ENCODE results near the gene BRMS1.

BRMS1 gene

DNA sequence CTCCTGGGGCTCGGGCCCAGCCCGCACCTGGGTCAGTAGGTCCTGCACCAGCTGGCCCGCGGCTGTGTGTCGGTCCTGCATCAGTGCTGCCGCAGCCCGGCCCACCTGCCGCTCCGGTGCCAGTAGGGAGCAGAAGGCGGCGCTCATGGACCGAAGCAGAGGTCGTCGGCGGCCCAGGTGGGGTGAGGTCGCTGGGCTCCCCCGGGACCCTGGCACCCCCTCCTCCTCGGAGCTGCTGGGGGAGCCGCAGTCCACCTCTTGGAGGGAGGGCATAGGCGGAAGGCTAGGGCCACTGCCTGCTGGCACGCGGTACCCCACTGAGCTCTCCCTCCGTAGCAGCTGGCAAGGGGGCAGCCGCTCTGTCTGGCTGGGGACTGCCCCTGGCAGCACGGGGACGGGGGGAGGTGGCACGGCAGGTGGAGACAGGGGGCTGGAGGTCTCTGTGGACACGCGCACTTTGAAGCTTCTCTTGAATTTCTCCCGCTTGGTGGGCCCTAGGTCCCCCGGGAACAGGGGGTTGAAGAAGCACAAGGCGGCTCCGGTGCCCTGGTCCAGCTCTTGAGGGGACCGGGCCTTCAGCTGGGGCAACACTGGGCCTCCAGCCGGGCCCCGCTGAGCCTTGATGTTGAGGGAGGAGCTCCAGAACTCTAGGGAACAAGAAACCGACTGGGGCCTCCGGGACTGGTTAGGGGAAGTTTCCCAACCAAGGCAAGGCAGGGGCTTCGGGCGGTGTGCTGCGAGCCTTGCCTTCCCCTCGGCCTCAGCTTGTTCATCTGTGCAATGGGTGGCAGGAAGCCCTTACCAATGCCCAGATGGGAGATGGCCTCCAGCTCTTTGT lies 10.1 kb downstream of the BRMS1 start:
- Histone ChIP-seq H3K27ac (ENCODE audit: low read depth, low read length, severe bottlenecking) (no peak overlapping the region), H3K4me1 (ENCODE audit: control insufficient read depth, insufficient read depth, low read length, poor library complexity, severe bottlenecking) (peaks cover 27% of the 10 kb centered on the region), H3K9me3 (ENCODE audit: control insufficient read depth, low read length) (no peaks in the 10 kb centered on the region), H3K4me3 (ENCODE audit: extremely low read depth, insufficient read depth, low read length, poor library complexity, severe bottlenecking) (peak overlapping the region; percentile 67), H3K36me3 (ENCODE audit: control insufficient read depth, insufficient read depth, low read length) (peaks cover 59% of the 10 kb centered on the region)
- WGBS, 2 experiments (ENCODE audit: insufficient coverage in 2 of 2) = 90 to 91% methylated on average over 31 to 39 of the region's 42 CpGs

DNA sequence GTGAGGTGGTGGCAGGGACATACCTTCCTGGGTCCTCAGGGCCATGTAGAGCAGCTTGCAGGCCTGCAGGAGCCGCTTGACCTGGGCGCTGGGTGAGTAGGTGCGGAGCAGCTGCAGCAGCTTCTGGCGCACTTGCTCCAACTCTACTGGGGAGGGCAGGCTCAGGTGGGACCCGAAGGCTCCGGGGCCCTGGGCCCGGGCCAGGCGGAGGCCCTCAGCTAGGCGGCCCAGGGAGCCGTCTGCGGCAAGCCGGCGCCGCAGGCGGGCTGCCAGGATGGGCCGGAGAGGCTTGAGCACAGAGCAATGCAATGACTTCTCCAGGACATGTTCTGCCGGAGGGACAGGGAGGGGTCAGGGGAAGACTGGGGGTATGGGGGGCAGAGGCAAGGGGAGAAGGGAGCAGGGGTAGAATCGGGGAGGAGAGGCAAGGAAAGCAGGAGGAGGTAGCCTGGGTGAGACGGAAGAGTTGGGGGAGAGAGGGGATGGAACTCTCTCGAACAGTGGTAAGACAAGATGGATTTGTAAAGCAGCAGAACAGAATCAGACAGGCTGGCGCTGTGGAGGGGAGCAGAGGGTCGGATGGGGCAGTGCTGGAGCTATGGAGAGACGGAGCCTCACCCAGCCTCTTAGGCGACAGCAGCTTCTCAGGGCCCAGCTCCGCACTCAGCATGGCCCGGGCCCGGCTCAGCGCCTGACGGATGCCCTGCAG lies 10.9 kb downstream of the BRMS1 start:
- no peak overlapping the region for H3K27ac ChIP-seq (ENCODE audit: low read depth, low read length, severe bottlenecking)
- peaks cover 52% of the 10 kb centered on the region for H3K36me3 ChIP-seq (ENCODE audit: control insufficient read depth, insufficient read depth, low read length)
- H3K4me1 ChIP-seq (ENCODE audit: control insufficient read depth, insufficient read depth, low read length, poor library complexity, severe bottlenecking) = peaks cover 27% of the 10 kb centered on the region
- no peak overlapping the region for H3K4me3 ChIP-seq (ENCODE audit: extremely low read depth, insufficient read depth, low read length, poor library complexity, severe bottlenecking)
- WGBS, 2 experiments (ENCODE audit: insufficient coverage in 2 of 2) = 93% methylated on average over 26 to 28 of the region's 29 CpGs
- no peaks in the 10 kb centered on the region for H3K9me3 ChIP-seq (ENCODE audit: control insufficient read depth, low read length)

DNA sequence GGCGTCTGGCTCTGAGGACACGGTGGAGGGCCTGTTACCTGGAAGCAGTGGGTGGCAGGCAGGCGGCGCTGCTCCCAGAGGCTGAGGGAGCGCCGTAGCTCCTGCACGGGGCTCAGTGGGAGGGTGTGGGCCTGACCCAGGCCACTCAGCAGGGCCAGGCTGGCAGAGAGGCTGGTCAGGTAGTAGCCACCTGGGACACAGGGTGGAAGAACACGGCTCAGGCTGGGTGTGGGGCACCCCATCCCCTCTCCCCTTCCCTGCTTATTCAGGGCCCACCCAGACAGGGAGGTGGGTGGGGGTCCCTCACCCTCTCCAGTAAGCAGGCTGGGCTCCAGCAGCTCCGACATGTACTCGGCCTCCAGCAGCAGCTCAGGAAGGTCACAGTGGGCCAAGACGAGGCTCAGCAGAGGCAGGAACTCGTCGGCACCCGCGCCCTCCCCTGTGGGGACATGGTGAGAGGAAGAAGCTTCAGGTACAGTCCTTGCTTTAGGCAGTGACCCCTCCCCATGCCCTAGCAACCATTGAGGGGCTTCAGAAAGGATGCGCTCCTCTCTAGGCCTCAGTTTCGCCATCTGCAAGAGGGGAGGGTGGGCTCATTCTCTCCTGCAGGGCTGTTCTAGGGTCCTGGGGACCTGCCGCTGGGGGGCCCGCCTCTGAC lies 11.6 kb downstream of the BRMS1 start:
- 96 to 99% methylated on average over 12 to 17 of the region's 19 CpGs for WGBS, 2 experiments (ENCODE audit: insufficient coverage in 2 of 2)

DNA sequence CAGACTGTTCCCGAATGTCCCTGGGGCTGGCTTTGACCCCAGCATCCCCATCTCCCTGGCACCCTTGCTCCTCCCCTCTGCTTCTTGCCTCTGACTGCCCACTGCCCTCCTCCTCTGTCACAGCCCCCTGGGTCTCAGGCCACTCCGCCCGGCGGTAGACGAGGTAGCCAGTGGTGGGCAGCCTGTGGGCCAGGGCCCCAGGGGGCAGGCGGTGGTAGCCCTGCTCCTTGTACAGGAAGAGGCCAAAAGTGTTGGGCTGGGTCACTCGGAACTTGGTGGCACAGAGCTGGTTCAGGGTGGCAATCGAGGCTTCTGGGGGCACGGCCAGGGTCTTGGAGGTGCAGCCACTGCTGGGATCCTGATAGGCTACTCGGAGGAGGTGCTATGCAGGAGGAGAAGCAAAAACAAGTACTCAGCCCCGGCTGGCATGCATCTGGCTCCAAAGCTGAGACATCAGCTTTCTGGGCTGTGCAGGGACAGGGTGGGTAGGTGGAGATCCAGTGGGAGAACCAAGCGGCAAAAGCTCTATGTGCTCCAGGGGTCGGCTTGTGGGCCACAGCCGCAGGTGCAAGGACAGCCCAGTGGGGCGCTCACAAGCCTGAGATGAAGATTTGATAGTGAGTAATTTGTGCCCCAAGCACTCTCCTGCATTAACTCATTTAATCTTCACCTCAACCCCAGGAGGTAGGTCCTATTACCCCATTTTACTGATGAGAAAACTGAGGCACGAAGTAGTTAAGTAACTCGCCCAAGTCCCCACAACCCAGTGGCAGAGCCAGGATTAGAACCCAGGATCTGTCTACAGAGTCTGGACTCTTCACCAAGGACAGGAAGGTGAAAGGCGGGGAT lies 12.3 kb downstream of the BRMS1 start:
- Histone ChIP-seq H3K36me3 (ENCODE audit: control insufficient read depth, insufficient read depth, low read length) (peaks cover 39% of the 10 kb centered on the region), H3K9me3 (ENCODE audit: control insufficient read depth, low read length) (no peaks in the 10 kb centered on the region), H3K4me1 (ENCODE audit: control insufficient read depth, insufficient read depth, low read length, poor library complexity, severe bottlenecking) (peaks cover 33% of the 10 kb centered on the region), H3K4me3 (ENCODE audit: extremely low read depth, insufficient read depth, low read length, poor library complexity, severe bottlenecking) (no peak overlapping the region), H3K27ac (ENCODE audit: low read depth, low read length, severe bottlenecking) (no peak overlapping the region)
- WGBS, 2 experiments (ENCODE audit: insufficient coverage in 2 of 2) = 85 to 96% methylated on average over 11 to 15 of the region's 18 CpGs

More for the DNA sequence above, 11.6 kb downstream of the BRMS1 start:
- Histone ChIP-seq H3K27ac (ENCODE audit: low read depth, low read length, severe bottlenecking) (no peak overlapping the region), H3K4me3 (ENCODE audit: extremely low read depth, insufficient read depth, low read length, poor library complexity, severe bottlenecking) (no peak overlapping the region), H3K9me3 (ENCODE audit: control insufficient read depth, low read length) (no peaks in the 10 kb centered on the region), H3K36me3 (ENCODE audit: control insufficient read depth, insufficient read depth, low read length) (peaks cover 46% of the 10 kb centered on the region), H3K4me1 (ENCODE audit: control insufficient read depth, insufficient read depth, low read length, poor library complexity, severe bottlenecking) (peaks cover 32% of the 10 kb centered on the region)

DNA sequence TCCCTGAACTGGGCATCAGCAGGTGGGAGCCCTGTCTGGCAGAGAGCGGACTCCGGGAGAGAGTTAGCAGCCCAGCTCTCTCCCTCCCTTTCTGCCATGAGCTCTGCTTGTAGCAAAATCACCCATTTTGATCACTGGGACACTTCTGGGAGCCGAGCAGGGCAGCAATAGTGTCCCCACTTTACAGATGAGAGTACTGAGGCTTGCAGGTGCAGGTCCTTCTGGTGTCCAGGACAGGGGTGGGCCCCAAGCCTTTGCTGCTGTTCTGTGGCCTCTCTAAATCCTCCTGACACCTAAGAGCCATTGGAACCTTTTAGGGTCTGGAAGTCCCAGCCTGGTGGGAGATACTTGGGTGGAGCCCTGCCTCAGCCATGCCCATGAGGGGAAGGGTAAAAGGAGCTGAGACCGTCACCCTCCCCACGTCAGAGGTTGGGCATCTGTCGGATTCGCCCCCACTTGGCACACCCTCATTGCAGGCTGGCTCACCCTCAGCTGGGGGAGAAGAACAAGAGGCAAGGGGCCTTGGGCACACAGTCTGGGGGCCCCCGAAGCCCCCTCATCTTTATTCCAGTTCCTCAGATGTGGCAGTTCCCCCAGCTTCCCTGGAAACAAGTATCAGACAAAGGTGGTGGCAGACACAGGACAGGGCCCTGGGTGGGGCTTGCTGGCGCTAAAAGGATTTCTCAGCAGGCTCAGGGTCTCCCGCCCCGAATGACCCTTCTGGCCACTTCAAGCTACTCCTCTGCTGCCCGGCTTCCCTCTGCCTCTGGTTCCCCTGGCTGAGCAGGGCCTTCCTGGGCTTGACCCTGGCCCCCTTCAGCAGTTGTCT lies 13.1 kb downstream of the BRMS1 start:
- no peak overlapping the region for H3K27ac ChIP-seq (ENCODE audit: low read depth, low read length, severe bottlenecking)
- peaks cover 33% of the 10 kb centered on the region for H3K4me1 ChIP-seq (ENCODE audit: control insufficient read depth, insufficient read depth, low read length, poor library complexity, severe bottlenecking)
- no peak overlapping the region for H3K4me3 ChIP-seq (ENCODE audit: extremely low read depth, insufficient read depth, low read length, poor library complexity, severe bottlenecking)
- WGBS, 2 experiments (ENCODE audit: insufficient coverage in 2 of 2) = 93 to 95% methylated on average over 11 of the region's 12 CpGs
- H3K36me3 ChIP-seq (ENCODE audit: control insufficient read depth, insufficient read depth, low read length) = peaks cover 34% of the 10 kb centered on the region
- H3K9me3 ChIP-seq (ENCODE audit: control insufficient read depth, low read length) = no peaks in the 10 kb centered on the region

DNA sequence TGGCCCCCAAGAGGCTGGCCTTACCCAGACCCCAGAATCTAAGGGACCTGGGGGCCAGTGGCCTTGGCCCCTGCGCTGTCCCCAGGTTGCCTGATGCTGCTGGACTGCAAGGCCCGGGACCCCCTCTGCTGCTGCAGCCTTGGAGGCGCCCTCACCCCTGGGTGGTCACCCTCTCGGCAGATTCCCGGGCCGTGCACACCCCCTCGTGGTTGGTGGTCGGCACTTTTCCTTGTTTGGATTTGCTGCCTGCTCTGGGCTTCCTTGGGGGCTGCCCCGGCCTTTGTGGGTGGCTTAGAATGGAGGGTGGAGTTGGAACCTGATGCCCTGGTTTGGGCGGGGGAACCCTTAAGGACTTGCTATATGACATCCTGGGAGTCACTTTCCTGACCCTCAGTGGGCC lies 14.0 kb downstream of the BRMS1 start:
- H3K27ac ChIP-seq (ENCODE audit: low read depth, low read length, severe bottlenecking) = no peak overlapping the region
- H3K4me3 ChIP-seq (ENCODE audit: extremely low read depth, insufficient read depth, low read length, poor library complexity, severe bottlenecking) = no peak overlapping the region
- peaks cover 35% of the 10 kb centered on the region for H3K4me1 ChIP-seq (ENCODE audit: control insufficient read depth, insufficient read depth, low read length, poor library complexity, severe bottlenecking)
- WGBS, 2 experiments (ENCODE audit: insufficient coverage in 2 of 2) = 81 to 90% methylated on average over 7 to 8 of the region's 10 CpGs
- H3K9me3 ChIP-seq (ENCODE audit: control insufficient read depth, low read length) = no peaks in the 10 kb centered on the region
- H3K36me3 ChIP-seq (ENCODE audit: control insufficient read depth, insufficient read depth, low read length) = peaks cover 34% of the 10 kb centered on the region

DNA sequence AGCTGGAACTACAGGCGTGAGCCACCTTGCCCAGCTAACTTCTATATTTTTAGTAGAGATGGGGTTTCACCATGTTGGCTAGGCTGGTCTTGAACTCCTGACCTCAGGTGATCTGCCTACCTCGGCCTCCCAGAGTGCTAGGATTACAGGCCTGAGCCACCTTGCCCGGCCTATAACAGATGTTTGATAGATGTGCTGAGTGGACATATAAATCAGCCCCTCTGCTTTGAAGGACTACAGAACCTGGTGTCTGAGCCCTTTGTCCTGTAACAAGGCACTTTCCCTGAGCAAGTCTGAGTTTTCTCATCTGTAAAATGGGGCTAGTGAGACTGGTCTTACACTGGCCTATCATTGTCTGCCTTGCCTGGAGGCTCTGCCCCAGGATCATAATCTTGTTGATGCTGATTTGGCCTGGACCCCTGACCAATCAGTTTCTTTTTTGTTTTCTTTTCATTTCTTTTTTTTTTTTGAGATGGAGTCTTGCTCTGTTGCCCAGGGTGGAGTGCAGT lies 15.7 kb downstream of the BRMS1 start:
- peaks cover 32% of the 10 kb centered on the region for H3K36me3 ChIP-seq (ENCODE audit: control insufficient read depth, insufficient read depth, low read length)
- no peak overlapping the region for H3K4me3 ChIP-seq (ENCODE audit: extremely low read depth, insufficient read depth, low read length, poor library complexity, severe bottlenecking)
- H3K4me1 ChIP-seq (ENCODE audit: control insufficient read depth, insufficient read depth, low read length, poor library complexity, severe bottlenecking) = peaks cover 44% of the 10 kb centered on the region
- peak overlapping the region; percentile 36 for H3K27ac ChIP-seq (ENCODE audit: low read depth, low read length, severe bottlenecking)
- 81 to 100% methylated on average over 2 of the region's 3 CpGs for WGBS, 2 experiments (ENCODE audit: insufficient coverage in 2 of 2)
- no peaks in the 10 kb centered on the region for H3K9me3 ChIP-seq (ENCODE audit: control insufficient read depth, low read length)

DNA sequence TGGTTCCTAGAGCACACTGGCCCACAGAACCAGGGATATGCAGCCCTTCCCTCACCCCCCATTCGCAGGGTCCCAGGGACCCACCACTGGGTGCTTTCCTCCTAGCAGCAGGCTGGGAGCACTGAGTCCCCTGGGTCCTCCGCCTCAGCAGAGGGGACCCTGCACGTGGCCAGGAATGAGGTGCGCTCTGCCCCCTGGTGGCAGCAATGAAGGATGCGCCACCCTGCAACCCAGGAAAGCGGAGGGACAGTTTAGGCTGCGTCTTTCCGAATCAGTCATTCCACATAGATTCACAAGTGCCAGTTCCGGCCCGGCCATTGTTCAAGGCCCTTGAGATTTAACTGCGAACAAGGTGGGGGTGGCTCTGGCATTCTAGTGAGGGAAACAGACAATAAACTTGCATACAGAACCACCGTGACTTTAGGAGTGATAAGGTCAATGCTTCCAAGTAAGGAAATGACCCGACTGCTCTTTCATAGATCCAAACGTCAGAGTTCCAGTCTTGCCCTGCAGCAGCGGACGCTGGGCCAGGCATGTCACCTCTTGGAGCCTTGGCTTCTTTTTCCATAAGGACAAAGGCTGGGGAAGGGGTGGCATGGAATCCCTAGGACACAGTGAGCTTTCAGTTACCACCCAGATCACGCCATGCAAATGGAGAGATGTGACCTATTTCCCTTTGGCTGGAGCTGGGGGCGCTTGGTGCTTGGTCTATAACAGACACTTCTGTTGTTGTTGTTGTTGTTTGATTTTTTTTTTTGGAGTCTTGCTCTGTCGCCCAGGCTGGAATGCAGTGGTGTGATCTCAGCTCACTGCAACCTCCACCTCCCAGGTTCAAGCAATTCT lies 16.4 kb downstream of the BRMS1 start:
- no peak overlapping the region for H3K4me3 ChIP-seq (ENCODE audit: extremely low read depth, insufficient read depth, low read length, poor library complexity, severe bottlenecking)

DNA sequence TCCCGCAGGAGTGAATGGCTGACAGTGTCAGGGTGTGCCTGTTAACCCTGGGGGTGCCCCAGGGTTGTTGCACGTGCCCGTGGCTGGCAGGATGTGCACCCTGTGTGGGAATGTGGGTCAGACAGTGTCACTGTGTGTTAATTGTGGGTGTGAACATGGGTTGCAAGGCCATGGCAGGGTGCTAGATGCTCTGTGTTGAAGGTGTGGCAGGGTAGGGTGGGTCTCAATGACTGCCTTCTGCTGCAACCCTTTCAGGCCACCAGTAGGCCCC lies 16.9 kb downstream of the BRMS1 start:
- H3K4me3 ChIP-seq (ENCODE audit: extremely low read depth, insufficient read depth, low read length, poor library complexity, severe bottlenecking) = no peak overlapping the region
- peaks cover 46% of the 10 kb centered on the region for H3K4me1 ChIP-seq (ENCODE audit: control insufficient read depth, insufficient read depth, low read length, poor library complexity, severe bottlenecking)
- H3K9me3 ChIP-seq (ENCODE audit: control insufficient read depth, low read length) = no peaks in the 10 kb centered on the region
- 85 to 96% methylated on average over 2 to 3 of the region's 3 CpGs for WGBS, 2 experiments (ENCODE audit: insufficient coverage in 2 of 2)
- peak overlapping the region; percentile 36 for H3K27ac ChIP-seq (ENCODE audit: low read depth, low read length, severe bottlenecking)
- H3K36me3 ChIP-seq (ENCODE audit: control insufficient read depth, insufficient read depth, low read length) = peaks cover 20% of the 10 kb centered on the region

More for the DNA sequence above, 16.4 kb downstream of the BRMS1 start:
- 10% methylated on average over 17 of the region's 19 CpGs for WGBS, 2 experiments (ENCODE audit: insufficient coverage in 2 of 2)
- H3K27ac ChIP-seq (ENCODE audit: low read depth, low read length, severe bottlenecking) = peak overlapping the region; percentile 78
- no peaks in the 10 kb centered on the region for H3K9me3 ChIP-seq (ENCODE audit: control insufficient read depth, low read length)
- peaks cover 44% of the 10 kb centered on the region for H3K4me1 ChIP-seq (ENCODE audit: control insufficient read depth, insufficient read depth, low read length, poor library complexity, severe bottlenecking)
- peaks cover 25% of the 10 kb centered on the region for H3K36me3 ChIP-seq (ENCODE audit: control insufficient read depth, insufficient read depth, low read length)
